Calu3 (cell line): ENCODE results near the gene FCHSD2. TPM values are rescaled to one million over a fixed set of nuclear protein-coding genes. Genes with fewer than 3 reads are reported as not detected.

Experiments
- BruUV-seq: library from RNA; stranded (reverse); fragments of 400-500 nt; replicated peaks from 2 replicates; lab custom pipeline; 2021; lab: Mats Ljungman, UMichigan
- CTCF ChIA-PET: fragments of 300-600 bp; sonication (Branson Sonifier 250); formaldehyde crosslinking; loops from one replicate; lab custom pipeline; 2022; ENCODE audit warnings: antibody characterized with exemption; lab: Charles Lee
- DNase-seq: peaks from one replicate; pipeline ENCODE4 v3.0.0; 2022
- H3K27ac Mint-ChIP-seq: one replicate; pipeline ENCODE4 v1.8.0; 2022; ENCODE audit warnings: mixed read lengths; ENCODE audit not compliant: unreplicated experiment
- H3K27me3 Mint-ChIP-seq: one replicate; pipeline ENCODE4 v1.8.0; 2022; ENCODE audit warnings: mixed read lengths; ENCODE audit not compliant: unreplicated experiment
- H3K36me3 Mint-ChIP-seq: one replicate; pipeline ENCODE4 v1.8.0; 2022; ENCODE audit warnings: mild to moderate bottlenecking, moderate library complexity, mixed read lengths; ENCODE audit not compliant: insufficient read depth, unreplicated experiment
- H3K4me1 Mint-ChIP-seq: one replicate; pipeline ENCODE4 v1.8.0; 2022; ENCODE audit warnings: mild to moderate bottlenecking, low read depth, mixed read lengths; ENCODE audit not compliant: unreplicated experiment
- H3K4me3 Mint-ChIP-seq: one replicate; pipeline ENCODE4 v1.8.0; 2022; ENCODE audit warnings: mild to moderate bottlenecking, low read depth, moderate library complexity, mixed read lengths; ENCODE audit not compliant: unreplicated experiment
- H3K9me3 Mint-ChIP-seq: one replicate; pipeline ENCODE4 v1.8.0; 2022; ENCODE audit warnings: low read depth, mixed read lengths; ENCODE audit not compliant: unreplicated experiment
- intact Hi-C: fragments of 100-400 bp; cut with micrococcal nuclease; formaldehyde crosslinking; loops from one replicate; pipeline ENCODE4 v1.10.0; 2022; ENCODE audit not compliant: unreplicated experiment
- total RNA-seq: library from RNA; stranded (reverse); gene quantifications from 2 replicates; pipeline ENCODE4 v1.2.3, GENCODE V29; 2022
- TF ChIP-seq, protein P1 (sequence below): fragments of 200-600 bp; IDR thresholded peaks from one replicate; pipeline ENCODE4 v1.8.0; 2022; ENCODE audit warnings: antibody characterized with exemption; ENCODE audit not compliant: unreplicated experiment

FCHSD2 gene
- total RNA-seq, 1 experiment from 2014 or later, result 16.2 TPM

DNA sequence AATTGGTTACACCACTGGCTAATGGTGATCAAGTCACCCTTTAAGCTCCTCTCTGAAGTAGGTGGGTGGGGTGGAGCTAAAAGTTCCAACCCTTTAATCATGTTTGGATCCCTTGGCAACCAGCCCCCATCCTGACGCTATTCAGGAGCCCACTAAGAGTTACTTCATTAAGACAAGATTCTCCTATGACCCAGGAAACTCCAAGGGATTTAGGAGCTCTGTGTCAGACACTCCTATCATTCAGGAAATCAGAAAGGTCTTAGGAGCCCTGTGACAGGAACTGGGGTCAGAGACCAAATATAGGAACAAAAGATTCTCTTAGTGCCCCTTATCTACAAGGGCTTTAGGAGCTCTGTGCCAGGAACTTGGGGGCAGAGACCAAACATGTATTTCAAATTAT is 186.7 kb downstream of the FCHSD2 start:
- H3K4me1 Mint-ChIP-seq, result no peaks in the 10 kb centered on the region
- no TSS peak for BruUV-seq
- CTCF ChIA-PET, result no interaction called here

DNA sequence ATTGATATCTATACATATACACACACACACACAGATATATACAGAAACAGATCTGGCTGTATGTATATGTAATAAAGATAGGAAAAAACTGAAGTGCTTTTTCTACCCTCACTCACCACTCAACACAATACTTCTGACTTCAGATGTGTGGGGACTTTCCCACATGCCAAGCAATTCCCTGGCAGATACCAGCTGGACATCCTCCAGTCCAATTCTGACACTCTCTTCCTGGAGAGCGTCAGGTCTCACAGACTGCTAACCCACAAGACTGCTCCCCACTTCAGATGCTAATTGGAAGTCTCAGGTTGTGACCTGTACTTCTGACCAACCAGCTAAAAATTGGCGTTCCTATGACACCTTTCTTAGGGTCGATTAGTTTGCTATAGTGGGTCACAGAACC is 187.3 kb downstream of the FCHSD2 start:
- no peaks in the 10 kb centered on the region for H3K36me3 Mint-ChIP-seq

More for the DNA sequence above, 186.7 kb downstream of the FCHSD2 start:
- H3K9me3 Mint-ChIP-seq, result no peaks in the 10 kb centered on the region
- intact Hi-C loops, result no loop called here
- H3K4me3 Mint-ChIP-seq, result no peak overlapping the region
- H3K27ac Mint-ChIP-seq, result no peak overlapping the region
- TF ChIP-seq, protein P1, sequence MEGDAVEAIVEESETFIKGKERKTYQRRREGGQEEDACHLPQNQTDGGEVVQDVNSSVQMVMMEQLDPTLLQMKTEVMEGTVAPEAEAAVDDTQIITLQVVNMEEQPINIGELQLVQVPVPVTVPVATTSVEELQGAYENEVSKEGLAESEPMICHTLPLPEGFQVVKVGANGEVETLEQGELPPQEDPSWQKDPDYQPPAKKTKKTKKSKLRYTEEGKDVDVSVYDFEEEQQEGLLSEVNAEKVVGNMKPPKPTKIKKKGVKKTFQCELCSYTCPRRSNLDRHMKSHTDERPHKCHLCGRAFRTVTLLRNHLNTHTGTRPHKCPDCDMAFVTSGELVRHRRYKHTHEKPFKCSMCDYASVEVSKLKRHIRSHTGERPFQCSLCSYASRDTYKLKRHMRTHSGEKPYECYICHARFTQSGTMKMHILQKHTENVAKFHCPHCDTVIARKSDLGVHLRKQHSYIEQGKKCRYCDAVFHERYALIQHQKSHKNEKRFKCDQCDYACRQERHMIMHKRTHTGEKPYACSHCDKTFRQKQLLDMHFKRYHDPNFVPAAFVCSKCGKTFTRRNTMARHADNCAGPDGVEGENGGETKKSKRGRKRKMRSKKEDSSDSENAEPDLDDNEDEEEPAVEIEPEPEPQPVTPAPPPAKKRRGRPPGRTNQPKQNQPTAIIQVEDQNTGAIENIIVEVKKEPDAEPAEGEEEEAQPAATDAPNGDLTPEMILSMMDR, result no peak
- no peaks in the 10 kb centered on the region for H3K36me3 Mint-ChIP-seq
- H3K27me3 Mint-ChIP-seq, result no peaks in the 10 kb centered on the region
- no peak for DNase-seq

DNA sequence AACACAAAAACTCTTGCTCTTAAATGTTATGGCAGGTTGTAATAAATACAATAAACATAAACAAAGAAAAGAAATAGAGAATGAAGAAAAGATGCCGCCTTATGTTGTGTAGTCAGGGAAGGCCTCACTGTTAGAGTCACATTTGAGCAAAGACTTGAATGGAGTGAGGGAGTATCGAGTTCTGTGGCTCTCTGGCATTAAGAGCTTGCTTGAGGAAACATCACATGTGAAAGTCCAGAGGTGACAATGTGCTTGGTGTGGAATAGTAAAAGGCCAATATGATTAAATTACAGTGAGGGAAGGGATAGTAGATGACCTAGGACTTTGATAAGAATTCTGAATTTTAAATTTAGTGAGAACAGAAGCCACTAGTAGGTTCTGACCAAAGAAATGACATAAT is 188.5 kb downstream of the FCHSD2 start:
- H3K9me3 Mint-ChIP-seq, result no peaks in the 10 kb centered on the region
- CTCF ChIA-PET, result no interaction called here
- H3K27ac Mint-ChIP-seq, result no peak overlapping the region
- H3K27me3 Mint-ChIP-seq, result no peaks in the 10 kb centered on the region
- intact Hi-C loops, result no loop called here
- TF ChIP-seq, protein P1, result no peak
- H3K4me3 Mint-ChIP-seq, result no peak overlapping the region
- H3K4me1 Mint-ChIP-seq, result no peaks in the 10 kb centered on the region
- no TSS peak for BruUV-seq
- no peak for DNase-seq
- H3K36me3 Mint-ChIP-seq, result no peaks in the 10 kb centered on the region

More for the DNA sequence above, 187.3 kb downstream of the FCHSD2 start:
- no peak for DNase-seq
- Mint-ChIP-seq H3K4me1 (no peaks in the 10 kb centered on the region), H3K4me3 (no peak overlapping the region), H3K27ac (no peak overlapping the region), H3K9me3 (no peaks in the 10 kb centered on the region), H3K27me3 (no peaks in the 10 kb centered on the region)
- no TSS peak for BruUV-seq
- CTCF ChIA-PET, result no interaction called here
- TF ChIP-seq, protein P1, result no peak
- intact Hi-C loops, result no loop called here

DNA sequence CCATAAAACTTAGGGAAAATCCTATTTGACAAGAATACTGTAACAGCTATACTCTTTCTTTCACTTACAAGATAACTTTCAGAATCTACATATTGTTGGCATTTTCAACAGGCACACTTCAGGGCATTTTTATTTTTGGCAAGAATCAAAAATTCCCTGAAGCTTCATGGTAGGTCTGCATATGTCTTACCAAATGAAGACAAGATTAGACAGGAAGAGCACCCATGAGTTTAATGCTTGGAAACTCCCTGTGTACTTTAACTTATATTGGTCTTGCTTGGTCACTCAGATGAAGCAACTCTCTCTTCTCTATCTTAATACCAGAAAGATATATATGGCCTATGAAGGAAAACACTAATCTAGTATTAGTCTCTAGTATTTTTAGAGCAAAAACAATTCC is 190.2 kb downstream of the FCHSD2 start:
- Mint-ChIP-seq H3K9me3 (no peaks in the 10 kb centered on the region), H3K4me3 (no peak overlapping the region), H3K36me3 (no peaks in the 10 kb centered on the region), H3K4me1 (no peaks in the 10 kb centered on the region), H3K27me3 (no peaks in the 10 kb centered on the region), H3K27ac (no peak overlapping the region)
- intact Hi-C loops, result no loop called here
- CTCF ChIA-PET, result no interaction called here
- no TSS peak for BruUV-seq
- no peak for DNase-seq
- TF ChIP-seq, protein P1, result no peak
